ENCODE results near the gene MOV10L1. TPM values are rescaled to one million over a fixed set of nuclear protein-coding genes. Genes with fewer than 3 reads are reported as not detected.

The MOV10L1 gene
- total and polyA plus RNA-seq, 9 of the 15 experiments (the other 6 are each of a cell fraction or from before 2014, with no cell fraction given), result 0.06 to 0.43 (median 0.15) TPM

- no peaks in the 10 kb centered on the region for H3K9me1 ChIP-seq (ENCODE audit: control insufficient read depth, insufficient read depth, low read length)
- H3K9me3 ChIP-seq (replicated peaks; ENCODE audit: control insufficient read depth, insufficient read depth, low read depth, low read length), result no peaks in the 10 kb centered on the region
- POLR2A ChIA-PET, result interaction anchor here (0.7 kb wide), 1 partner anchor 12 kb away, joined by 3 read pairs; no protein-coding TSS in a partner anchor
- no peaks in the 10 kb centered on the region for H4K20me1 ChIP-seq (replicated peaks; ENCODE audit: control insufficient read depth, insufficient read depth, low read length)
- CTCF ChIA-PET (ENCODE audit: low intra/inter-chr PET ratio), result no interaction called here
- H3K79me2 ChIP-seq (ENCODE audit: control insufficient read depth, insufficient read depth, low read length), result no peaks in the 10 kb centered on the region
- no peak overlapping the region; a peak in 1 of 4 replicates for H3K9ac ChIP-seq (ENCODE audit: insufficient read depth in 1 of 2, low read depth in 2 of 2, low read length in 2 of 2)
- no peak overlapping the region for H2AFZ ChIP-seq (ENCODE audit: low read depth, low read length)
- TF ChIP-seq TEAD1 (CRISPR knock-in tag; IDR thresholded peaks at IDR 0.05), result no peak
- no peak for TF ChIP-seq KDM2B (CRISPR knock-in tag; IDR thresholded peaks at IDR 0.05)
- no peak for TF ChIP-seq XRCC4 (IDR thresholded peaks at IDR 0.05; ENCODE audit: extremely low read depth, insufficient read depth, insufficient read length)
- TF ChIP-seq FUS (optimal IDR thresholded peaks at IDR 0.05; ENCODE audit: low read depth, low read length), result no peak
- TF ChIP-seq ZNF79 (CRISPR knock-in tag; IDR thresholded peaks at IDR 0.05; ENCODE audit: low read depth), result no peak
- no peak for TF ChIP-seq HNRNPUL1 (IDR thresholded peaks at IDR 0.05; ENCODE audit: low read length)
- no peak for TF ChIP-seq BRD4 (IDR thresholded peaks at IDR 0.05)
- TF ChIP-seq BHLHE40 (IDR thresholded peaks at IDR 0.05; ENCODE audit: low read length), result no peak
- TF ChIP-seq HMGN3 (IDR thresholded peaks at IDR 0.05; ENCODE audit: borderline replicate concordance, extremely low read depth, insufficient read length, low read depth, low read length), result no peak
- no peak for TF ChIP-seq IRF2 (CRISPR knock-in tag; IDR thresholded peaks at IDR 0.05)
- TF ChIP-seq CXXC5 (CRISPR knock-in tag; IDR thresholded peaks at IDR 0.05), result no peak
- H3K4me2 ChIP-seq (ENCODE audit: insufficient read depth, low read length), result no peak overlapping the region
- in situ Hi-C loops (cut with MboI) (no loop called here), intact Hi-C loops (cut with micrococcal nuclease) (no loop called here)
- no TSS peak for BruUV-seq (replicated peaks)
- H3K27me3 ChIP-seq (ENCODE audit: control insufficient read depth in 2 of 2, insufficient read depth in 2 of 2, low read length in 2 of 2), result peaks cover 0 to 2% of the 10 kb centered on the region in 2 experiments; a peak in 3 of 5 replicates
- no peak overlapping the region for H3K27ac ChIP-seq (ENCODE audit: extremely low read depth, low read depth, low read length)
- H3K4me1 ChIP-seq (replicated peaks in 1 of 2; ENCODE audit: control insufficient read depth in 2 of 2, insufficient read depth in 2 of 2, low read length in 2 of 2), result peaks cover 0 to 34% of the 10 kb centered on the region in 2 experiments; a peak in 2 of 5 replicates
- H3K36me3 ChIP-seq (ENCODE audit: control insufficient read depth, insufficient read depth, low read length), result no peaks in the 10 kb centered on the region
- ATAC-seq (no peak), FAIRE-seq (no peak), DNase-seq (ENCODE audit: extremely low read depth in 1 of 4, low spot score in 3 of 4) (no peak)
- H3K4me3 ChIP-seq, result no peak overlapping the region
- 20% methylated on average over 8 of the region's 8 CpGs for WGBS (ENCODE audit: insufficient coverage, low coverage, missing lambda C conversion rate)
Observed at GRCh38 chr22:50070366-50070765, 19.4 kb upstream of the MOV10L1 start.

Measured in K562 (cell line).